ENCODE results near the gene CTAGE9.

GRCh38 chr6:131727868-131728267, 17.1 kb upstream of the CTAGE9 start:
- TF ChIP-seq, protein P1, sequence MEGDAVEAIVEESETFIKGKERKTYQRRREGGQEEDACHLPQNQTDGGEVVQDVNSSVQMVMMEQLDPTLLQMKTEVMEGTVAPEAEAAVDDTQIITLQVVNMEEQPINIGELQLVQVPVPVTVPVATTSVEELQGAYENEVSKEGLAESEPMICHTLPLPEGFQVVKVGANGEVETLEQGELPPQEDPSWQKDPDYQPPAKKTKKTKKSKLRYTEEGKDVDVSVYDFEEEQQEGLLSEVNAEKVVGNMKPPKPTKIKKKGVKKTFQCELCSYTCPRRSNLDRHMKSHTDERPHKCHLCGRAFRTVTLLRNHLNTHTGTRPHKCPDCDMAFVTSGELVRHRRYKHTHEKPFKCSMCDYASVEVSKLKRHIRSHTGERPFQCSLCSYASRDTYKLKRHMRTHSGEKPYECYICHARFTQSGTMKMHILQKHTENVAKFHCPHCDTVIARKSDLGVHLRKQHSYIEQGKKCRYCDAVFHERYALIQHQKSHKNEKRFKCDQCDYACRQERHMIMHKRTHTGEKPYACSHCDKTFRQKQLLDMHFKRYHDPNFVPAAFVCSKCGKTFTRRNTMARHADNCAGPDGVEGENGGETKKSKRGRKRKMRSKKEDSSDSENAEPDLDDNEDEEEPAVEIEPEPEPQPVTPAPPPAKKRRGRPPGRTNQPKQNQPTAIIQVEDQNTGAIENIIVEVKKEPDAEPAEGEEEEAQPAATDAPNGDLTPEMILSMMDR (IDR thresholded peaks at IDR 0.05 in 8 of 11, conservative IDR thresholded peaks at IDR 0.05 in 3 of 11): no peak
- TF ChIP-seq POLR2AphosphoS5 (IDR thresholded peaks at IDR 0.05): no peak
- TF ChIP-seq POLR2A (IDR thresholded peaks at IDR 0.05): no peak
